Activated CD8-positive, alpha-beta memory T cell treated with anti-CD3 and anti-CD28 coated beads, Interleukin-2, amount 50 U/mL, for 4 hours (primary cell): ENCODE measurements around the gene PTPRE.

Source experiments
- DNase-seq: peaks from one replicate; pipeline ENCODE4 v3.0.0-alpha.2; 2020

PTPRE gene

GRCh38 chr10:127928021-127928806 is 21.3 kb downstream of the PTPRE start:
- DNase-seq: no peak

GRCh38 chr10:127932521-127933270 is 25.8 kb downstream of the PTPRE start:
- DNase-seq: no peak

GRCh38 chr10:127933271-127933670 is 26.4 kb downstream of the PTPRE start:
- DNase-seq: no peak

GRCh38 chr10:127934383-127934782 is 27.5 kb downstream of the PTPRE start:
- no peak for DNase-seq

- DNase-seq: no peak
These were observed 28.2 kb downstream of the PTPRE start for GRCh38 chr10:127935071-127935561.

- DNase-seq: no peak
These were observed 30.2 kb downstream of the PTPRE start for GRCh38 chr10:127937069-127937468.

- no peak for DNase-seq
These were observed 31.1 kb downstream of the PTPRE start for GRCh38 chr10:127937915-127938463.

- DNase-seq: no peak
These were observed 33.0 kb downstream of the PTPRE start for GRCh38 chr10:127939786-127940330.

- DNase-seq: no peak
These were observed 34.1 kb downstream of the PTPRE start for GRCh38 chr10:127940866-127941640.

GRCh38 chr10:127942811-127943210 is 35.9 kb downstream of the PTPRE start:
- no peak for DNase-seq

GRCh38 chr10:127943336-127943910 is 36.5 kb downstream of the PTPRE start:
- DNase-seq: no peak

GRCh38 chr10:127944256-127944655 is 37.4 kb downstream of the PTPRE start:
- no peak for DNase-seq

GRCh38 chr10:127945341-127945758 is 38.4 kb downstream of the PTPRE start:
- DNase-seq: no peak

- DNase-seq: no peak
These were observed 39.2 kb downstream of the PTPRE start for GRCh38 chr10:127945948-127946711.

- DNase-seq: no peak
These were observed 40.3 kb downstream of the PTPRE start for GRCh38 chr10:127947211-127947610.

- no peak for DNase-seq
These were observed 41.9 kb downstream of the PTPRE start for GRCh38 chr10:127948791-127949190.

GRCh38 chr10:127949831-127950230 is 42.9 kb downstream of the PTPRE start:
- no peak for DNase-seq

GRCh38 chr10:127951861-127952574 is 45.1 kb downstream of the PTPRE start:
- DNase-seq: no peak

GRCh38 chr10:127952575-127952869 is 45.6 kb downstream of the PTPRE start:
- DNase-seq: no peak

GRCh38 chr10:127952918-127953317 is 46.0 kb downstream of the PTPRE start:
- DNase-seq: no peak

- DNase-seq: no peak
These were observed 47.0 kb downstream of the PTPRE start for GRCh38 chr10:127953876-127954275.
